SK-N-SH (cell line): ENCODE measurements around the gene APOC3. TPM values are rescaled to one million over a fixed set of nuclear protein-coding genes. Genes with fewer than 3 reads are reported as not detected.
A peak's percentile ranks its signal among the peaks of the same experiment; 100 is the strongest.

Experiments
- CTCF ChIA-PET: fragments of 300-600, 350-600 bp; formaldehyde crosslinking; extraction: SDS; loops from one replicate; lab custom pipeline; 2021; lab: Yijun Ruan, JAX
- POLR2A ChIA-PET: fragments of 350-600 bp; sonication (Branson Sonifier 250); formaldehyde crosslinking; extraction: SDS; loops from one replicate; lab custom pipeline; 2020; ENCODE audit warnings: antibody characterized with exemption, inconsistent platforms; lab: Yijun Ruan, JAX
- DNase-seq: peaks from one replicate; pipeline ENCODE4 v3.0.0; 2012
- H2AFZ ChIP-seq: fragments of 200-600 bp; sonication (generic); 2 replicates; pipeline ENCODE4 v1.8.1; 2016; ENCODE audit warnings: antibody characterized with exemption, mild to moderate bottlenecking, low read depth
- H3F3A ChIP-seq: fragments of 200-600 bp; sonication (generic); replicated peaks from 2 replicates; pipeline ENCODE3; 2016; ENCODE audit warnings: antibody characterized with exemption, mild to moderate bottlenecking; ENCODE audit not compliant: insufficient read depth
- H3K27ac ChIP-seq, 2 experiments: fragments of 200-500 bp in 1 of 2; fragments of 200-600 bp in 1 of 2; sonication (Bioruptor generic) in 1 of 2; sonication (generic), shearing (Covaris generic) in 1 of 2; 2 replicates each; pipeline versions ENCODE4 v1.5.1 to v1.6.1; 2014 to 2016; ENCODE audit warnings: low read depth in 2 of 2, inconsistent platforms in 1 of 2, low read length in 1 of 2, mild to moderate bottlenecking in 1 of 2, mixed read lengths in 1 of 2
- H3K27me3 ChIP-seq: fragments of 200-600 bp; sonication (generic), shearing (Covaris generic); 2 replicates; pipeline ENCODE4 v1.6.1; 2016; ENCODE audit warnings: mixed run types; ENCODE audit not compliant: insufficient read depth
- H3K36me3 ChIP-seq, 2 experiments: fragments of 200-500 bp in 1 of 2; fragments of 200-600 bp in 1 of 2; sonication (Bioruptor generic) in 1 of 2; sonication (generic) in 1 of 2; replicated peaks in 1 of 2; 2 replicates each; pipeline versions ENCODE3 to v1.5.1; 2014 to 2016; ENCODE audit warnings: low read length in 1 of 2, mild to moderate bottlenecking in 1 of 2; ENCODE audit not compliant: insufficient read depth in 2 of 2, control insufficient read depth in 1 of 2
- H3K4me1 ChIP-seq, 2 experiments: fragments of 200-500 bp in 1 of 2; fragments of 200-600 bp in 1 of 2; sonication (Bioruptor generic) in 1 of 2; sonication (generic), shearing (Covaris generic) in 1 of 2; 2 replicates each; pipeline versions ENCODE4 v1.5.1 to v1.6.1; 2014 to 2016; ENCODE audit warnings: low read depth in 1 of 2, low read length in 1 of 2, mixed run types in 1 of 2; ENCODE audit not compliant: insufficient read depth in 2 of 2, control insufficient read depth in 1 of 2
- H3K4me2 ChIP-seq: fragments of 200-600 bp; sonication (generic), shearing (Covaris generic); 2 replicates; pipeline ENCODE4 v1.6.1; 2017; ENCODE audit warnings: mixed run types
- H3K4me3 ChIP-seq, 2 experiments: fragments of 200-500 bp in 1 of 2; fragments of 200-600 bp in 1 of 2; sonication (Bioruptor generic) in 1 of 2; sonication (generic), shearing (Covaris generic) in 1 of 2; 2 replicates each; pipeline versions ENCODE4 v1.5.1 to v1.8.1; 2014 to 2016; ENCODE audit warnings: low read depth in 2 of 2, inconsistent platforms in 1 of 2, low read length in 1 of 2, mild to moderate bottlenecking in 1 of 2, mixed read lengths in 1 of 2, moderate library complexity in 1 of 2
- H3K79me2 ChIP-seq: fragments of 200-600 bp; sonication (generic); 2 replicates; pipeline ENCODE4 v1.8.1; 2017; ENCODE audit warnings: mild to moderate bottlenecking; ENCODE audit not compliant: insufficient read depth
- H3K9ac ChIP-seq: fragments of 200-600 bp; sonication (generic); 2 replicates; pipeline ENCODE4 v1.6.1; 2017; ENCODE audit warnings: mixed run types
- H3K9me2 ChIP-seq: fragments of 200-600 bp; sonication (generic); 2 replicates; pipeline ENCODE4 v1.6.1; 2017; ENCODE audit warnings: mixed run types
- H3K9me3 ChIP-seq: fragments of 200-600 bp; sonication (generic); 2 replicates; pipeline ENCODE4 v1.6.1; 2017; ENCODE audit warnings: mixed run types, mild to moderate bottlenecking, moderate library complexity
- H4K20me1 ChIP-seq: fragments of 200-600 bp; sonication (generic); 2 replicates; pipeline ENCODE4 v1.6.1; 2017; ENCODE audit warnings: mild to moderate bottlenecking, mixed run types; ENCODE audit not compliant: insufficient read depth
- CHD2 ChIP-seq: fragments of 150-350 bp; IDR thresholded peaks from 2 replicates; pipeline ENCODE4 v1.6.1; 2018; ENCODE audit warnings: low read length; ENCODE audit not compliant: partially characterized antibody
- EP300 ChIP-seq, 2 experiments: IDR thresholded peaks; 2 replicates each; pipeline versions ENCODE4 v1.4.0 to v1.6.1; 2012; ENCODE audit warnings: borderline replicate concordance in 1 of 2, low read depth in 1 of 2, low read length in 1 of 2
- EZH2phosphoT487 ChIP-seq: fragments of 200-600 bp; sonication (generic); IDR thresholded peaks from 2 replicates; pipeline ENCODE4 v1.6.1; 2017; ENCODE audit warnings: low read depth, mixed run types, mild to moderate bottlenecking, antibody characterized with exemption, moderate library complexity, borderline replicate concordance
- FOXJ3 ChIP-seq: sonication (generic); formaldehyde crosslinking; IDR thresholded peaks from 2 replicates; pipeline ENCODE4 v1.5.1; 2020; ENCODE audit warnings: mild to moderate bottlenecking, missing genetic modification reagents
- FOXM1 ChIP-seq: IDR thresholded peaks from 2 replicates; pipeline ENCODE4 v1.4.0; 2012; ENCODE audit warnings: low read depth, mild to moderate bottlenecking
- GATA2 ChIP-seq: sonication (generic); formaldehyde crosslinking; IDR thresholded peaks from 2 replicates; pipeline ENCODE4 v1.5.0; 2020; ENCODE audit warnings: mild to moderate bottlenecking, missing genetic modification reagents
- JUND ChIP-seq: IDR thresholded peaks from 2 replicates; pipeline ENCODE4 v1.4.0; 2012
- MEF2A ChIP-seq: IDR thresholded peaks from 2 replicates; pipeline ENCODE4 v1.4.0; 2012; ENCODE audit warnings: low read depth, borderline replicate concordance
- MXI1 ChIP-seq: IDR thresholded peaks from 2 replicates; pipeline ENCODE4 v1.6.1; 2012; ENCODE audit warnings: mild to moderate bottlenecking, low read depth, low read length, improper control_type of control experiment
- NFIC ChIP-seq: IDR thresholded peaks from 2 replicates; pipeline ENCODE4 v1.4.0; 2012; ENCODE audit warnings: borderline replicate concordance
- NRF1 ChIP-seq: IDR thresholded peaks from 2 replicates; pipeline ENCODE4 v1.6.1; 2012; ENCODE audit warnings: low read depth, mild to moderate bottlenecking, low read length
- RFX5 ChIP-seq: IDR thresholded peaks from 2 replicates; pipeline ENCODE4 v1.6.1; 2012; ENCODE audit warnings: mild to moderate bottlenecking, improper control_type of control experiment, low read length
- SMC3 ChIP-seq: IDR thresholded peaks from 2 replicates; pipeline ENCODE4 v1.6.1; 2012; ENCODE audit warnings: low read depth, low read length, improper control_type of control experiment
- TCF12 ChIP-seq: IDR thresholded peaks from 2 replicates; pipeline ENCODE4 v1.4.0; 2012
- WGBS: methylation state at CpG from one replicate; pipeline ENCODE4 v1.1.6; 2017; ENCODE audit warnings: low lambda C conversion rate; 5-methylcytosine and 5-hydroxymethylcytosine counted together
- polyA plus RNA-seq, 3 experiments: library from polyadenylated mRNA; depleted of rRNA; stranded (reverse); fragments of >200 nt; gene quantifications; 2 replicates each; pipeline ENCODE4 v1.2.3, GENCODE V29; 2012
- TF ChIP-seq, protein P1 (sequence below): IDR thresholded peaks from 2 replicates; pipeline ENCODE4 v1.4.0; 2012; ENCODE audit warnings: low read depth, borderline replicate concordance
- TF ChIP-seq, protein P2 (sequence below): IDR thresholded peaks from 2 replicates; pipeline ENCODE4; 2012
- TF ChIP-seq, protein P3 (sequence below): IDR thresholded peaks from 2 replicates; pipeline ENCODE4 v1.6.1; 2012; ENCODE audit warnings: mild to moderate bottlenecking, low read depth, low read length, moderate library complexity
- TF ChIP-seq, protein P4 (sequence below): IDR thresholded peaks from 2 replicates; pipeline ENCODE4 v1.4.0; 2012; ENCODE audit warnings: low read depth

APOC3 gene
- polyA plus RNA-seq, 1 of the 3 experiments (the other 2 are of a cell fraction) = not detected

DNA sequence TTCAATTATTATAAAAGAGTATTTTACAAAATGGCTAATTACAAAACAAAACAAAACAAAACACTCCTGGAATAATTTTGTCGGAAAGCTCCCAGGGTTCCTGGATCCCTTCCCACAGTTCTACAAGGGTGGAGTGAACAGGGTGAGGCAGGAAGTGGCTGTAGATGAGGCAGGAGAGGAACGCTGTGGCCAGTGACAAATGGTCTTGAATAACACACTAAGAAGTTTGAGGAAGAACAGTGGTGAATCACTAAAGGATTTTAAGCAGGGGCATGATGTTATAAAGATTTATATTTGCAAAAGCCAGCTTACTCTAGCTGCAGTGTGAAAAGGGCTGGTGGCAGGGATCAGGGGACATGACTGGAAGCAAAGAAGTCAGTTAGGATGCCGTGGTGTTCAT, 41.5 kb downstream of the APOC3 start:
- peak overlapping the region; percentile 16 to 64; a peak in 3 of 4 replicates for H3K27ac ChIP-seq
- DNase-seq = no peak
- no peak overlapping the region for H3K4me3 ChIP-seq
- H3K36me3 ChIP-seq = peaks cover 30 to 61% of the 10 kb centered on the region in 2 experiments
- no peaks in the 10 kb centered on the region for H4K20me1 ChIP-seq
- 42% methylated on average over 3 of the region's 3 CpGs for WGBS
- ChIA-PET CTCF (interaction anchor here (1.1 kb wide), 1 partner anchor 9 kb away, joined by 3 read pairs; no protein-coding TSS in a partner anchor), POLR2A (no interaction called here)
- H3K79me2 ChIP-seq = no peaks in the 10 kb centered on the region
- H3K9ac ChIP-seq = peak overlapping the region; percentile 31; the same call in 1 of the 2 replicates
- H3K4me2 ChIP-seq = peak overlapping the region; percentile 31; the same call in 1 of the 2 replicates
- no peaks in the 10 kb centered on the region for H3K27me3 ChIP-seq
- peaks cover 6% of the 10 kb centered on the region for H3F3A ChIP-seq
- TF ChIP-seq TCF12 = peak; percentile 79
- TF ChIP-seq NFIC = peak; percentile 56; the same call in 1 of the 2 replicates
- TF ChIP-seq, protein P1, sequence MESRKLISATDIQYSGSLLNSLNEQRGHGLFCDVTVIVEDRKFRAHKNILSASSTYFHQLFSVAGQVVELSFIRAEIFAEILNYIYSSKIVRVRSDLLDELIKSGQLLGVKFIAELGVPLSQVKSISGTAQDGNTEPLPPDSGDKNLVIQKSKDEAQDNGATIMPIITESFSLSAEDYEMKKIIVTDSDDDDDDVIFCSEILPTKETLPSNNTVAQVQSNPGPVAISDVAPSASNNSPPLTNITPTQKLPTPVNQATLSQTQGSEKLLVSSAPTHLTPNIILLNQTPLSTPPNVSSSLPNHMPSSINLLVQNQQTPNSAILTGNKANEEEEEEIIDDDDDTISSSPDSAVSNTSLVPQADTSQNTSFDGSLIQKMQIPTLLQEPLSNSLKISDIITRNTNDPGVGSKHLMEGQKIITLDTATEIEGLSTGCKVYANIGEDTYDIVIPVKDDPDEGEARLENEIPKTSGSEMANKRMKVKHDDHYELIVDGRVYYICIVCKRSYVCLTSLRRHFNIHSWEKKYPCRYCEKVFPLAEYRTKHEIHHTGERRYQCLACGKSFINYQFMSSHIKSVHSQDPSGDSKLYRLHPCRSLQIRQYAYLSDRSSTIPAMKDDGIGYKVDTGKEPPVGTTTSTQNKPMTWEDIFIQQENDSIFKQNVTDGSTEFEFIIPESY = no peak
- TF ChIP-seq, protein P2, sequence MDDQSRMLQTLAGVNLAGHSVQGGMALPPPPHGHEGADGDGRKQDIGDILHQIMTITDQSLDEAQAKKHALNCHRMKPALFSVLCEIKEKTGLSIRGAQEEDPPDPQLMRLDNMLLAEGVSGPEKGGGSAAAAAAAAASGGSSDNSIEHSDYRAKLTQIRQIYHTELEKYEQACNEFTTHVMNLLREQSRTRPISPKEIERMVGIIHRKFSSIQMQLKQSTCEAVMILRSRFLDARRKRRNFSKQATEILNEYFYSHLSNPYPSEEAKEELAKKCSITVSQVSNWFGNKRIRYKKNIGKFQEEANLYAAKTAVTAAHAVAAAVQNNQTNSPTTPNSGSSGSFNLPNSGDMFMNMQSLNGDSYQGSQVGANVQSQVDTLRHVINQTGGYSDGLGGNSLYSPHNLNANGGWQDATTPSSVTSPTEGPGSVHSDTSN = peak; percentile 81
- no peak for TF ChIP-seq FOXJ3 (CRISPR knock-in tag)
- TF ChIP-seq EP300 (IDR thresholded peaks at IDR 0.05; ENCODE audit: borderline replicate concordance in 1 of 2, low read depth in 1 of 2, low read length in 1 of 2) = peak in 1 of 2 experiments; percentile 54; a peak in 1 of 4 replicates
- peak; percentile 42; the same call in 1 of the 2 replicates for TF ChIP-seq JUND
- no peak for TF ChIP-seq FOXM1
- peaks cover 3 to 7% of the 10 kb centered on the region in 2 experiments for H3K4me1 ChIP-seq
- H3K9me3 ChIP-seq = no peaks in the 10 kb centered on the region
- H3K9me2 ChIP-seq = no peaks in the 10 kb centered on the region
- H2AFZ ChIP-seq = no peak overlapping the region; the same call in 1 of the 2 replicates

DNA sequence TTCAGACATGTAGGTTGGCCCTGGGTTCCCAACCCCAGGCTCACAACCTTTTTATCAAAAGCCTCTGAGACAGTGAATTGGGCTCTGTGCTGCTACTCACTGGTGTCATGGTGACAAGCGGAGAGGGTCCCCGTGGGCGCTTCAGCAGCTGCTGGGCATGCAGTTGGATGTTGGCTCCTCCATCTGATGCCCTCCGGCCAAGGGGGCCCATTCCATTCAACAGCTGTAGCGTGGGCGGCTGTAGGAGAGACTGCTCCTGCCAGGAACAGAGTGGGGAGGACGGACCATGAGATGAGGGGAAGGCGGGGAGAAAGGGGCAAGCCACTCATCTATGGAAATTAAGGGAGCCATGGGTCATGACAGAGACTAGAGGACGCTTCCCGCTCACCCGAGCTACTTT, 43.7 kb downstream of the APOC3 start:
- Histone ChIP-seq H4K20me1 (no peaks in the 10 kb centered on the region), H3F3A (peaks cover 6% of the 10 kb centered on the region), H3K79me2 (no peaks in the 10 kb centered on the region), H3K36me3 (peaks cover 17 to 45% of the 10 kb centered on the region in 2 experiments), H3K4me1 (peaks cover 3 to 7% of the 10 kb centered on the region in 2 experiments), H3K27me3 (no peaks in the 10 kb centered on the region), H3K27ac (no peak overlapping the region), H3K4me3 (no peak overlapping the region), H3K9ac (no peak overlapping the region), H3K9me3 (no peaks in the 10 kb centered on the region), H3K9me2 (no peaks in the 10 kb centered on the region), H3K4me2 (no peak overlapping the region), H2AFZ (no peak overlapping the region)
- CTCF ChIA-PET = interaction anchor here (1.9 to 2.9 kb wide), 3 partner anchors 82 to 232 kb away, joined by 5 to 10 read pairs (median 9); partner anchors contain the start of gene APOA5
- WGBS = 98% methylated on average over 9 of the region's 11 CpGs
- no peak for TF ChIP-seq JUND
- TF ChIP-seq MXI1 = no peak
- TF ChIP-seq NFIC = no peak
- no peak for TF ChIP-seq FOXJ3 (CRISPR knock-in tag)
- no peak for TF ChIP-seq EZH2phosphoT487
- TF ChIP-seq, protein P3, sequence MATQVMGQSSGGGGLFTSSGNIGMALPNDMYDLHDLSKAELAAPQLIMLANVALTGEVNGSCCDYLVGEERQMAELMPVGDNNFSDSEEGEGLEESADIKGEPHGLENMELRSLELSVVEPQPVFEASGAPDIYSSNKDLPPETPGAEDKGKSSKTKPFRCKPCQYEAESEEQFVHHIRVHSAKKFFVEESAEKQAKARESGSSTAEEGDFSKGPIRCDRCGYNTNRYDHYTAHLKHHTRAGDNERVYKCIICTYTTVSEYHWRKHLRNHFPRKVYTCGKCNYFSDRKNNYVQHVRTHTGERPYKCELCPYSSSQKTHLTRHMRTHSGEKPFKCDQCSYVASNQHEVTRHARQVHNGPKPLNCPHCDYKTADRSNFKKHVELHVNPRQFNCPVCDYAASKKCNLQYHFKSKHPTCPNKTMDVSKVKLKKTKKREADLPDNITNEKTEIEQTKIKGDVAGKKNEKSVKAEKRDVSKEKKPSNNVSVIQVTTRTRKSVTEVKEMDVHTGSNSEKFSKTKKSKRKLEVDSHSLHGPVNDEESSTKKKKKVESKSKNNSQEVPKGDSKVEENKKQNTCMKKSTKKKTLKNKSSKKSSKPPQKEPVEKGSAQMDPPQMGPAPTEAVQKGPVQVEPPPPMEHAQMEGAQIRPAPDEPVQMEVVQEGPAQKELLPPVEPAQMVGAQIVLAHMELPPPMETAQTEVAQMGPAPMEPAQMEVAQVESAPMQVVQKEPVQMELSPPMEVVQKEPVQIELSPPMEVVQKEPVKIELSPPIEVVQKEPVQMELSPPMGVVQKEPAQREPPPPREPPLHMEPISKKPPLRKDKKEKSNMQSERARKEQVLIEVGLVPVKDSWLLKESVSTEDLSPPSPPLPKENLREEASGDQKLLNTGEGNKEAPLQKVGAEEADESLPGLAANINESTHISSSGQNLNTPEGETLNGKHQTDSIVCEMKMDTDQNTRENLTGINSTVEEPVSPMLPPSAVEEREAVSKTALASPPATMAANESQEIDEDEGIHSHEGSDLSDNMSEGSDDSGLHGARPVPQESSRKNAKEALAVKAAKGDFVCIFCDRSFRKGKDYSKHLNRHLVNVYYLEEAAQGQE = no peak
- no peak for TF ChIP-seq EP300 (IDR thresholded peaks at IDR 0.05; ENCODE audit: borderline replicate concordance in 1 of 2, low read depth in 1 of 2, low read length in 1 of 2)
- TF ChIP-seq RFX5 = no peak
- TF ChIP-seq MEF2A = no peak
- TF ChIP-seq, protein P4, sequence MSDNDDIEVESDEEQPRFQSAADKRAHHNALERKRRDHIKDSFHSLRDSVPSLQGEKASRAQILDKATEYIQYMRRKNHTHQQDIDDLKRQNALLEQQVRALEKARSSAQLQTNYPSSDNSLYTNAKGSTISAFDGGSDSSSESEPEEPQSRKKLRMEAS = no peak
- TF ChIP-seq NRF1 = no peak
- TF ChIP-seq SMC3 = no peak
- no peak for TF ChIP-seq CHD2
- no peak for TF ChIP-seq GATA2 (CRISPR knock-in tag)
- POLR2A ChIA-PET = no interaction called here
- DNase-seq = no peak
